Progenitor cell of endocrine pancreas (in vitro differentiated cells): Measurements from ENCODE around the gene PMPCA. TPM values are rescaled to one million over a fixed set of nuclear protein-coding genes. Genes with fewer than 3 reads are reported as not detected.

ENCODE experiments used
- DNase-seq: peaks from one replicate; pipeline ENCODE4 v3.0.0; 2021; ENCODE audit warnings: low spot score; ENCODE audit not compliant: unreplicated experiment
- H3K27ac Mint-ChIP-seq: 2 replicates; pipeline ENCODE4 v1.8.0; 2021; ENCODE audit warnings: mild to moderate bottlenecking, moderate library complexity, mixed read lengths
- H3K27me3 Mint-ChIP-seq: 2 replicates; pipeline ENCODE4 v1.8.0; 2021; ENCODE audit warnings: mixed read lengths
- H3K36me3 Mint-ChIP-seq: 2 replicates; pipeline ENCODE4 v1.8.0; 2022; ENCODE audit warnings: mixed read lengths; ENCODE audit not compliant: insufficient read depth
- H3K4me1 Mint-ChIP-seq: 2 replicates; pipeline ENCODE4 v1.8.0; 2021; ENCODE audit warnings: low read depth, mixed read lengths
- H3K4me3 Mint-ChIP-seq: 2 replicates; pipeline ENCODE4 v1.8.0; 2021; ENCODE audit warnings: low read depth, mild to moderate bottlenecking, moderate library complexity, mixed read lengths
- H3K9me3 Mint-ChIP-seq: 2 replicates; pipeline ENCODE4 v1.8.0; 2021; ENCODE audit warnings: low read depth, mixed read lengths
- total RNA-seq: library from RNA; stranded (reverse); gene quantifications from 2 replicates; pipeline ENCODE4 v1.2.1, GENCODE V29; 2021
- TF ChIP-seq, protein P1 (sequence below): fragments of 200-600 bp; sonication (generic); IDR thresholded peaks from one replicate; pipeline ENCODE4 v1.5.0; 2021; ENCODE audit warnings: antibody characterized with exemption, mild to moderate bottlenecking; ENCODE audit not compliant: unreplicated experiment

PMPCA gene
- total RNA-seq, 1 donor from 2014 or later = 68.3 TPM

GRCh38 chr9:136433043-136433715 is 22.7 kb downstream of the PMPCA start:
- TF ChIP-seq, protein P1, sequence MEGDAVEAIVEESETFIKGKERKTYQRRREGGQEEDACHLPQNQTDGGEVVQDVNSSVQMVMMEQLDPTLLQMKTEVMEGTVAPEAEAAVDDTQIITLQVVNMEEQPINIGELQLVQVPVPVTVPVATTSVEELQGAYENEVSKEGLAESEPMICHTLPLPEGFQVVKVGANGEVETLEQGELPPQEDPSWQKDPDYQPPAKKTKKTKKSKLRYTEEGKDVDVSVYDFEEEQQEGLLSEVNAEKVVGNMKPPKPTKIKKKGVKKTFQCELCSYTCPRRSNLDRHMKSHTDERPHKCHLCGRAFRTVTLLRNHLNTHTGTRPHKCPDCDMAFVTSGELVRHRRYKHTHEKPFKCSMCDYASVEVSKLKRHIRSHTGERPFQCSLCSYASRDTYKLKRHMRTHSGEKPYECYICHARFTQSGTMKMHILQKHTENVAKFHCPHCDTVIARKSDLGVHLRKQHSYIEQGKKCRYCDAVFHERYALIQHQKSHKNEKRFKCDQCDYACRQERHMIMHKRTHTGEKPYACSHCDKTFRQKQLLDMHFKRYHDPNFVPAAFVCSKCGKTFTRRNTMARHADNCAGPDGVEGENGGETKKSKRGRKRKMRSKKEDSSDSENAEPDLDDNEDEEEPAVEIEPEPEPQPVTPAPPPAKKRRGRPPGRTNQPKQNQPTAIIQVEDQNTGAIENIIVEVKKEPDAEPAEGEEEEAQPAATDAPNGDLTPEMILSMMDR = no peak
- no peaks in the 10 kb centered on the region for H3K27me3 Mint-ChIP-seq

GRCh38 chr9:136433849-136434579 is 23.6 kb downstream of the PMPCA start:
- no peak for DNase-seq
- H3K27ac Mint-ChIP-seq = no peak overlapping the region
- H3K36me3 Mint-ChIP-seq = peaks cover 2% of the 10 kb centered on the region
- H3K27me3 Mint-ChIP-seq = no peaks in the 10 kb centered on the region
- TF ChIP-seq, protein P1 = no peak
- H3K9me3 Mint-ChIP-seq = no peaks in the 10 kb centered on the region
- H3K4me3 Mint-ChIP-seq = no peak overlapping the region
- H3K4me1 Mint-ChIP-seq = peaks cover 17% of the 10 kb centered on the region

More at GRCh38 chr9:136433043-136433715, 22.7 kb downstream of the PMPCA start:
- H3K27ac Mint-ChIP-seq = peak overlapping the region; percentile 16
- peaks cover 14% of the 10 kb centered on the region for H3K4me1 Mint-ChIP-seq
- H3K9me3 Mint-ChIP-seq = no peaks in the 10 kb centered on the region
- peaks cover 2% of the 10 kb centered on the region for H3K36me3 Mint-ChIP-seq
- DNase-seq = no peak
- no peak overlapping the region for H3K4me3 Mint-ChIP-seq

DNA sequence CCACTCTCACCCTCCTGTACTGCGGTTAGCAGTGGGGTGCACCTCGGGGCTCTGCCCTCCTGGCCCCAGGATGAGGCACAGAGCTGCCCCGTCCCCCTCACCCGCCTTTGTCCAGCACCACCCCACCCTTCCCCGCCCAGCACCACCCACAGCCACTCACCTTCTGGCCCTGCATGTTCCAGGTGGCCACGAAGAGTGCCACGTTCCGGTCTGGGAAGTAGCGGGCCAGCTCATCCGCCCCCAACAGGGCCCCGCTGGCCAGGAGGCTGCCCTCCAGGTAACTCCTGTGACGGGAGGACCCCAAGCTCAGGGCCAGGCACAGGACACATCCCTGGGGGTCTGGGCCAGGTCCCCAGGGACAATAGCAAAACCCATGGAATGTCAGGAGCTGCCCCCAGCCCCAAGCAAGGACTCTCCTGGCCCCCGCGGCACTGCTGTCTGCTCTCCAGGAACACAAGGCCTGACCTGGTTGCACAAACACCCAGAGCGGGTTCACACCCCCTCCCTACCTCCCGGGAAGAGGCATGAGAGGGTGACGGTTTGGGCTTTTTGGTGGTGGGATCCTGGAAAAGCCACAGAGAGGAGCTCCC is 24.2 kb downstream of the PMPCA start:
- TF ChIP-seq, protein P1 = no peak
- Mint-ChIP-seq H3K9me3 (no peaks in the 10 kb centered on the region), H3K4me1 (peaks cover 17% of the 10 kb centered on the region)

DNA sequence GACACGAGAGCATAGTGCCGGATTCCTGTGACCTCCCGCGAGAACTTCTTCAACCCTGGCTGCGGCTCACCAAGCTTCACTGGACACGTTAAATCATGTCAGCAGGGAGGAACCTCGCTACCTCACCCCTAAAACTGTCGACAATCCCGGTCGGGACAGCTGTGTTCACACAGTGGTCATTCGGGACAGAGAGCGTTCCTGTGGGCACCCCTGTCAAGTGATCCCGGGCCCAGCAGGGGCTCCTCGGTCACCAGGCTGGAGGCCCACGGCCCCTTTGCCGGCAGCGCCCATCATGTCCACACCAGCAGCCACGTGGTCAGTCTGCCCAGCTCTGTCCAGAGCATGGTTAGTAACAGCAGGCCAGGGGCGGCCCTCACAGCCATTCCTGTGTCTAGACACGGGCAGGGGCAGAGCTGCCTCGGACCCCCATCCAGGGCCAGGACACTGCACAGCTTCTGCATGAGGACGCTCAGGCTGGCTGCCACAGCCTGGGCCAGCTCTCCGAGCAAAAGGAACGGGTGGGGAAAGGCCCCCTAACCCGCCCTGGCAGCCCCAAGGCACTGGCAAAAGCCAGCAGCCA is 25.7 kb downstream of the PMPCA start:
- peaks cover 2% of the 10 kb centered on the region for H3K36me3 Mint-ChIP-seq
- H3K27me3 Mint-ChIP-seq = no peaks in the 10 kb centered on the region
- TF ChIP-seq, protein P1 = no peak
- H3K27ac Mint-ChIP-seq = peak overlapping the region; percentile 18
- H3K9me3 Mint-ChIP-seq = no peaks in the 10 kb centered on the region
- H3K4me1 Mint-ChIP-seq = peaks cover 17% of the 10 kb centered on the region
- H3K4me3 Mint-ChIP-seq = peak overlapping the region; percentile 78
- DNase-seq = no peak

More for the DNA sequence above, 24.2 kb downstream of the PMPCA start:
- Mint-ChIP-seq H3K36me3 (peaks cover 2% of the 10 kb centered on the region), H3K27ac (no peak overlapping the region), H3K4me3 (no peak overlapping the region), H3K27me3 (no peaks in the 10 kb centered on the region)
- DNase-seq = no peak

- TF ChIP-seq, protein P1 = no peak
- Mint-ChIP-seq H3K27me3 (no peaks in the 10 kb centered on the region), H3K4me1 (peaks cover 17% of the 10 kb centered on the region), H3K36me3 (peaks cover 3% of the 10 kb centered on the region), H3K9me3 (no peaks in the 10 kb centered on the region), H3K4me3 (peak overlapping the region; percentile 78), H3K27ac (no peak overlapping the region)
- DNase-seq = no peak
These were observed 27.0 kb downstream of the PMPCA start for GRCh38 chr9:136437430-136437829.
